ENCODE data around the gene SPG7.

Gene SPG7

GRCh38 chr16:89560378-89561141, 52.4 kb downstream of the SPG7 start, which contains the start of gene RPL13 (continued):
- no peak for TF ChIP-seq ZNF248 (tag by site-specific recombination; IDR thresholded peaks at IDR 0.05)
- TF ChIP-seq ZNF140 (tag by site-specific recombination; IDR thresholded peaks at IDR 0.05), result no peak
- TF ChIP-seq ZNF133 (tag by site-specific recombination; IDR thresholded peaks at IDR 0.05), result no peak
- no peak for TF ChIP-seq ZNF223 (tag by site-specific recombination; IDR thresholded peaks at IDR 0.05)
- no peak for TF ChIP-seq ZBTB48 (tag by site-specific recombination; IDR thresholded peaks at IDR 0.05)
- TF ChIP-seq MZF1 (tag by site-specific recombination; IDR thresholded peaks at IDR 0.05; ENCODE audit: borderline replicate concordance), result no peak
- TF ChIP-seq ZNF24 (tag by site-specific recombination; IDR thresholded peaks at IDR 0.05), result no peak
- peak; percentile 60; the same call in 1 of the 2 replicates for TF ChIP-seq ZNF692 (tag by site-specific recombination; IDR thresholded peaks at IDR 0.05)
- TF ChIP-seq HOXC10 (CRISPR knock-in tag; IDR thresholded peaks at IDR 0.05), result no peak
- 0 out of 2 replicates have a peak, but pooled peaks have one; percentile 51 for TF ChIP-seq GFI1B (tag by site-specific recombination; IDR thresholded peaks at IDR 0.05)
- TF ChIP-seq KLF8 (tag by site-specific recombination; IDR thresholded peaks at IDR 0.05), result peak; percentile 62
- no peak for TF ChIP-seq ZNF707 (tag by site-specific recombination; IDR thresholded peaks at IDR 0.05)
- TF ChIP-seq RBAK (tag by site-specific recombination; IDR thresholded peaks at IDR 0.05), result no peak
- no peak for TF ChIP-seq ZNF792 (tag by site-specific recombination; IDR thresholded peaks at IDR 0.05)
- TF ChIP-seq KLF7 (tag by site-specific recombination; IDR thresholded peaks at IDR 0.05; ENCODE audit: borderline replicate concordance), result 0 out of 2 replicates have a peak, but pooled peaks have one; percentile 5
- no peak for TF ChIP-seq PRDM6 (tag by site-specific recombination; IDR thresholded peaks at IDR 0.05)
- TF ChIP-seq PRDM2 (tag by site-specific recombination; IDR thresholded peaks at IDR 0.05; ENCODE audit: borderline replicate concordance), result no peak
- TF ChIP-seq ZNF639 (tag by site-specific recombination; IDR thresholded peaks at IDR 0.05), result peak; percentile 3; the same call in 1 of the 2 replicates
- TF ChIP-seq ZNF121 (tag by site-specific recombination; IDR thresholded peaks at IDR 0.05), result peak; percentile 52
- TF ChIP-seq, protein P1, sequence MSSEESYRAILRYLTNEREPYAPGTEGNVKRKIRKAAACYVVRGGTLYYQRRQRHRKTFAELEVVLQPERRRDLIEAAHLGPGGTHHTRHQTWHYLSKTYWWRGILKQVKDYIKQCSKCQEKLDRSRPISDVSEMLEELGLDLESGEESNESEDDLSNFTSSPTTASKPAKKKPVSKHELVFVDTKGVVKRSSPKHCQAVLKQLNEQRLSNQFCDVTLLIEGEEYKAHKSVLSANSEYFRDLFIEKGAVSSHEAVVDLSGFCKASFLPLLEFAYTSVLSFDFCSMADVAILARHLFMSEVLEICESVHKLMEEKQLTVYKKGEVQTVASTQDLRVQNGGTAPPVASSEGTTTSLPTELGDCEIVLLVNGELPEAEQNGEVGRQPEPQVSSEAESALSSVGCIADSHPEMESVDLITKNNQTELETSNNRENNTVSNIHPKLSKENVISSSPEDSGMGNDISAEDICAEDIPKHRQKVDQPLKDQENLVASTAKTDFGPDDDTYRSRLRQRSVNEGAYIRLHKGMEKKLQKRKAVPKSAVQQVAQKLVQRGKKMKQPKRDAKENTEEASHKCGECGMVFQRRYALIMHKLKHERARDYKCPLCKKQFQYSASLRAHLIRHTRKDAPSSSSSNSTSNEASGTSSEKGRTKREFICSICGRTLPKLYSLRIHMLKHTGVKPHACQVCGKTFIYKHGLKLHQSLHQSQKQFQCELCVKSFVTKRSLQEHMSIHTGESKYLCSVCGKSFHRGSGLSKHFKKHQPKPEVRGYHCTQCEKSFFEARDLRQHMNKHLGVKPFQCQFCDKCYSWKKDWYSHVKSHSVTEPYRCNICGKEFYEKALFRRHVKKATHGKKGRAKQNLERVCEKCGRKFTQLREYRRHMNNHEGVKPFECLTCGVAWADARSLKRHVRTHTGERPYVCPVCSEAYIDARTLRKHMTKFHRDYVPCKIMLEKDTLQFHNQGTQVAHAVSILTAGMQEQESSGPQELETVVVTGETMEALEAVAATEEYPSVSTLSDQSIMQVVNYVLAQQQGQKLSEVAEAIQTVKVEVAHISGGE (tag by site-specific recombination; conservative IDR thresholded peaks at IDR 0.05; ENCODE audit: low read depth), result peak; percentile 71
- TF ChIP-seq ZNF416 (tag by site-specific recombination; IDR thresholded peaks at IDR 0.05), result no peak
- 0 out of 2 replicates have a peak, but pooled peaks have one; percentile 46 for TF ChIP-seq KLF10 (tag by site-specific recombination; IDR thresholded peaks at IDR 0.05)
- no peak for TF ChIP-seq ZNF837 (tag by site-specific recombination; IDR thresholded peaks at IDR 0.05)
- TF ChIP-seq MYNN (tag by site-specific recombination; IDR thresholded peaks at IDR 0.05; ENCODE audit: borderline replicate concordance), result no peak
- TF ChIP-seq BCL11A (tag by site-specific recombination; IDR thresholded peaks at IDR 0.05; ENCODE audit: low read depth), result no peak
- no peak for TF ChIP-seq ZNF157 (tag by site-specific recombination; IDR thresholded peaks at IDR 0.05)
- TF ChIP-seq ZNF626 (tag by site-specific recombination; IDR thresholded peaks at IDR 0.05), result no peak

Data from HEK293 (cell line).